Fibroblast of lung (primary cell): Measurements from ENCODE around the gene ATP11A. TPM values are rescaled to one million over a fixed set of nuclear protein-coding genes. Genes with fewer than 3 reads are reported as not detected.
"Not testable (repeated sequence)": the region's sequence is repeated elsewhere in the genome, so short reads cannot be mapped to it uniquely, and the experiment has no call there.

Experiments used
- DNase-seq, 2 donors: peaks; one replicate each; pipeline versions ENCODE4 v3.0.0 to v3.0.0-alpha.2; 2010; ENCODE audit warnings: low read depth in 2 of 2
- H2AFZ ChIP-seq: 2 replicates; pipeline ENCODE4 v1.5.1; 2012; ENCODE audit warnings: low read length, control low read depth, inconsistent platforms
- H3K27ac ChIP-seq: 2 replicates; pipeline ENCODE4 v1.5.1; 2011; ENCODE audit warnings: low read length, control low read depth; ENCODE audit not compliant: insufficient read depth
- H3K27me3 ChIP-seq: 2 replicates; pipeline ENCODE4 v1.5.1; 2011; ENCODE audit warnings: mild to moderate bottlenecking, low read length; ENCODE audit not compliant: control insufficient read depth, insufficient read depth
- H3K36me3 ChIP-seq: 2 replicates; pipeline ENCODE4 v1.5.1; 2011; ENCODE audit warnings: low read length; ENCODE audit not compliant: control insufficient read depth, insufficient read depth
- H3K4me1 ChIP-seq: 2 replicates; pipeline ENCODE4 v1.5.1; 2011; ENCODE audit warnings: low read length; ENCODE audit not compliant: control insufficient read depth, insufficient read depth; ENCODE audit errors: extremely low read depth
- H3K4me2 ChIP-seq: 2 replicates; pipeline ENCODE4 v1.5.1; 2011; ENCODE audit warnings: low read length, control low read depth; ENCODE audit not compliant: insufficient read depth; ENCODE audit errors: extremely low read depth
- H3K4me3 ChIP-seq, 4 experiments: fragments of 200-600 bp in 1 of 4; sonication (generic) in 1 of 4; replicated peaks in 1 of 4; 2 replicates each; pipeline ENCODE4 v1.5.1; 2011 to 2016; ENCODE audit warnings: low read length in 4 of 4, low read depth in 3 of 4, mild to moderate bottlenecking in 3 of 4, control low read depth in 2 of 4, inconsistent platforms in 1 of 4, mixed read lengths in 1 of 4; ENCODE audit not compliant: insufficient read depth in 1 of 4; ENCODE audit errors: control extremely low read depth in 1 of 4
- H3K79me2 ChIP-seq: 2 replicates; pipeline ENCODE4 v1.5.1; 2012; ENCODE audit warnings: mild to moderate bottlenecking, low read length, inconsistent platforms; ENCODE audit not compliant: control insufficient read depth, insufficient read depth
- H3K9ac ChIP-seq: 2 replicates; pipeline ENCODE4 v1.5.1; 2011; ENCODE audit warnings: mild to moderate bottlenecking, low read length, control low read depth; ENCODE audit not compliant: insufficient read depth
- H3K9me3 ChIP-seq: 2 replicates; pipeline ENCODE4 v1.5.1; 2012; ENCODE audit warnings: low read depth, low read length; ENCODE audit not compliant: control insufficient read depth, insufficient read depth
- H4K20me1 ChIP-seq: 2 replicates; pipeline ENCODE4 v1.5.1; 2011; ENCODE audit warnings: low read length; ENCODE audit not compliant: control insufficient read depth, insufficient read depth; ENCODE audit errors: extremely low read depth
- CTCF ChIP-seq, 2 donors: IDR thresholded peaks in 1 of 2; conservative IDR thresholded peaks in 1 of 2; 1 replicate in 1 of 2; 2 replicates in 1 of 2; pipeline ENCODE4 v1.5.1; 2011 to 2012; ENCODE audit warnings: low read length in 2 of 2, control low read depth in 1 of 2, inconsistent platforms in 1 of 2, low read depth in 1 of 2, mild to moderate bottlenecking in 1 of 2
- EZH2 ChIP-seq: IDR thresholded peaks from 2 replicates; pipeline ENCODE4 v1.5.1; 2012; ENCODE audit warnings: low read length, control low read depth, mild to moderate bottlenecking; ENCODE audit errors: missing control alignments
- polyA plus RNA-seq, 2 donors: library from polyadenylated mRNA; depleted of rRNA in 1 of 2; stranded (reverse) in 1 of 2; unstranded in 1 of 2; fragments of >200 nt; gene quantifications; 2 replicates each; pipeline ENCODE4 v1.2.1, GENCODE V29; 2011 to 2012; ENCODE audit warnings: missing spikeins in 1 of 2
- total RNA-seq: library from RNA; depleted of rRNA; stranded (reverse); fragments of >200 nt; gene quantifications from 2 replicates; pipeline ENCODE4 v1.2.1, GENCODE V29; 2014

The ATP11A gene
- total and polyA plus RNA-seq, 2 donors (not counting 1 experiment from before 2014, with no cell fraction given): 2.3 to 7.8 TPM

GRCh38 chr13:112708560-112709240 is 18.9 kb downstream of the ATP11A start:
- H3K36me3 ChIP-seq: no peaks in the 10 kb centered on the region
- no peaks in the 10 kb centered on the region for H3K27me3 ChIP-seq
- no peak overlapping the region for H3K4me3 ChIP-seq
- no peaks in the 10 kb centered on the region for H4K20me1 ChIP-seq
- no peak overlapping the region for H3K9ac ChIP-seq
- no peaks in the 10 kb centered on the region for H3K79me2 ChIP-seq
- no peak for DNase-seq
- no peak overlapping the region for H2AFZ ChIP-seq
- no peaks in the 10 kb centered on the region for H3K9me3 ChIP-seq
- H3K4me2 ChIP-seq: no peak overlapping the region
- peaks cover 8% of the 10 kb centered on the region for H3K4me1 ChIP-seq
- TF ChIP-seq EZH2 (no peak), CTCF (conservative IDR thresholded peaks at IDR 0.05 in 1 of 2, IDR thresholded peaks at IDR 0.05 in 1 of 2; ENCODE audit: low read depth in 1 of 2, low read length in 2 of 2) (no peak)
- no peak overlapping the region for H3K27ac ChIP-seq

DNA sequence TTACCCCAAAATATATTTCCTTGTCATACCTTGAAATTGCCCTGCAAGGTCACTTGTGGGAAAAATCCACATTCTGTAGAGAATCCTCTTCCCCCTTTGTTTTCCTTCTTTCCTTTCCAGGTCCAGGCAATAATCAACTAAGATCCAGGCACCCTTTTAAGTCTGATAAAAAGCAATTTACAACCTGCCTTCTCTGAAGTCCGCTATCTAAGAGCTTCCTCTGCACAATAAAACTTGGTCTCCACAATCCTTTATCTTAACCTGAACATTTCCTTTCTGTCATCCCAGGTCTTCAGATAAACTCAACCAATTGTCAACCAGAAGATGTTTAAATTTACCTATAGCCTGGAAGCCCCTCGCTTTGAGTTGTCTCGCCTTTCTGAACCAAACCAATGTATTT is 19.5 kb downstream of the ATP11A start:
- H3K4me2 ChIP-seq, H3K27me3 ChIP-seq, H3K4me3 ChIP-seq, H4K20me1 ChIP-seq, H3K9ac ChIP-seq, H3K36me3 ChIP-seq, H3K9me3 ChIP-seq, H3K27ac ChIP-seq, H3K4me1 ChIP-seq, DNase-seq, H2AFZ ChIP-seq, H3K79me2 ChIP-seq: not testable (repeated sequence)

DNA sequence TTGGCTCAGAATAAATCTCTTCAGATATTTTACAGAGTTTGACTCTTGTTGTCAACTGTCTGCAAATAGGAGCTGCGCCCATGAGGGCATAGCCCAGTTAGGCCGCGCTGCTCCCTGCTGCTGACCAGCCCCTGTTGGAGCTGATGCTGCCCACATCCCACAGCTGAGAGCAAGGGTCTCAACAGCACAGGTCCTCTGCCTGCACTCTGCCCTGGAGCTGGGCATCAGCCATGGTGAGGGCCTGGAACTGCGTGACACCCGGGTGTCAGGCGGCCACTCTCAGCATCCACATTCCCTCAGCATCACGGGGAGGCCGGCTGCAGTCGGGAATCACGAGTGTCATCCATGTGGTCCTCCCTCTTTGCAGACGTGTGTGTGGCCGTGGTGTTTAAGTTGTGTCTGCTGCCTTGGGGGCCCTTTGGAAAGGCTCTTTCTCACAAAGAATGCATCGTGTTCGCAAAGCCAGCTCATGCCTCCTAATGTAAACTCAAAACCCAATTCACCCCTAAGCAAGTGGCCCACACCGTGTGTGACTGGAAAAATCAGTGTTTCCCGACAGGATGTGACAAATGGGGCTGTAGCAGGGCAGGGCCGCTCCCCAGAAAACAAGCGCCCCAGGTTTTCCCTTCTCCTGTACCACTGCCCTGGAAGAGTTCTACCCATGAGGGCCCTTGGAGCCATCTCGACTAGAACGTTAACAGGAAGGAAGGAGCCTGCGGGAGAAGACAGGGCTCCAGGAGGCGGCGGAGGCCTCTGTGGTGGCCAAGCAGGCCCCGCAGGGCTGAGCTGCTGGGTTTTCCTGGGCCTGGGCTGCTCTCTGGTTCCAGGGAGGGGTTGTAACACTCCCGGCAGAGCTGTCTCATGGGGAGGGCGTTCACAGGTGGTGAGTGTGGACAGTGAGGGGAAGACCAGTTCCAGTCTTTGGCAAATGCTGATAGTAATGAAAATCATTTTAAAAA is 20.3 kb downstream of the ATP11A start:
- no peak overlapping the region for H3K9ac ChIP-seq
- DNase-seq: no peak
- H3K4me1 ChIP-seq: peaks cover 8% of the 10 kb centered on the region
- H3K9me3 ChIP-seq: no peaks in the 10 kb centered on the region
- H3K27ac ChIP-seq: no peak overlapping the region
- H3K36me3 ChIP-seq: no peaks in the 10 kb centered on the region
- no peak overlapping the region for H3K4me2 ChIP-seq
- no peaks in the 10 kb centered on the region for H3K79me2 ChIP-seq
- TF ChIP-seq EZH2: no peak
- no peak for TF ChIP-seq CTCF (conservative IDR thresholded peaks at IDR 0.05 in 1 of 2, IDR thresholded peaks at IDR 0.05 in 1 of 2; ENCODE audit: low read depth in 1 of 2, low read length in 2 of 2)
- H3K27me3 ChIP-seq: no peaks in the 10 kb centered on the region
- H3K4me3 ChIP-seq: no peak overlapping the region
- H2AFZ ChIP-seq: no peak overlapping the region
- H4K20me1 ChIP-seq: no peaks in the 10 kb centered on the region
